Measurements from ENCODE around the gene ZNF345. TPM values are rescaled to one million over a fixed set of nuclear protein-coding genes. Genes with fewer than 3 reads are reported as not detected.

Gene ZNF345
- total and polyA plus RNA-seq, 2 of the 8 experiments (the other 6 are each of a cell fraction or from before 2014, with no cell fraction given): 3.2 to 5.1 TPM

DNA sequence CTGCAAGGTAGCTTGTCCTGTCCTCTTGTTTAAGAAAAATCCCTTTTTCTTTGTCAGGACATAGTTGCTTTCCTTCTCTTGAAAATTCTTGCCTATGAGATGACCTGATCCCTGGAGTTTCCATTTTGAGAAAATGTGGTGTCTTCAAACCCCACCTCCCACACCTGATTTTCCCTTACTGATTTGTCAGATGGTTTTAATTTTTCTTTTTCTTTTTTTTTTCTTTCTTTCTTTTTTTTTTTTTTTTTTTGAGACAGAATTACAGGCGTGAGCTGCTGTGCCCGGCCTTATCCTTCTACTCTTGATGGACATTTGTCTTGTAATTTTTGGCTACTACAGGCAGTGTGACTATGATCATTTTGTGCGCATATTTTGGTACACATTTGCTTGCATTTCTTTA, 1.2 kb downstream of the ZNF345 start (continued):
- no peak for TF ChIP-seq CBX5 (IDR thresholded peaks at IDR 0.05; ENCODE audit: low read depth, low read length)
- TF ChIP-seq FOSL1 (IDR thresholded peaks at IDR 0.05; ENCODE audit: insufficient read depth, low read depth, low read length): no peak
- no peak for TF ChIP-seq NANOG (IDR thresholded peaks at IDR 0.05; ENCODE audit: insufficient read depth, low read depth, low read length, poor library complexity, severe bottlenecking)
- no peak for TF ChIP-seq RAD21 (IDR thresholded peaks at IDR 0.05 in 1 of 2, conservative IDR thresholded peaks at IDR 0.05 in 1 of 2; ENCODE audit: low read depth in 2 of 2, low read length in 2 of 2)

All from H1 (cell line).